Measurements from ENCODE around the gene CSRP3. TPM values are rescaled to one million over a fixed set of nuclear protein-coding genes. Genes with fewer than 3 reads are reported as not detected.

CSRP3 gene
- polyA plus RNA-seq, 2 of the 4 experiments (the other 2 are of a cell fraction) = not detected

- TF ChIP-seq RAD21 (conservative IDR thresholded peaks at IDR 0.05 in 1 of 2, IDR thresholded peaks at IDR 0.05 in 1 of 2) (no peak), HMGXB4 (CRISPR knock-in tag; IDR thresholded peaks at IDR 0.05; ENCODE audit: borderline replicate concordance) (no peak)
- Histone ChIP-seq H3K4me2 (no peak overlapping the region), H3K4me3 (no peak overlapping the region), H3K9me3 (no peaks in the 10 kb centered on the region), H3K4me1 (peaks cover 34% of the 10 kb centered on the region; the same call in 2 of the 3 replicates), H3K27ac (no peak overlapping the region)
- CTCF ChIA-PET = interaction anchor here (0.9 kb wide), 1 partner anchor 22 kb away, joined by 4 read pairs; no protein-coding TSS in a partner anchor
- WGBS (ENCODE audit: missing lambda C conversion rate) = 93% methylated on average over 8 of the region's 8 CpGs
- FAIRE-seq (no peak), ATAC-seq (no peak), DNase-seq (ENCODE audit: low read depth in 1 of 2, low spot score in 1 of 2) (no peak)
- POLR2A ChIA-PET = no interaction called here
Measured at GRCh38 chr11:19237381-19237780, 35.6 kb upstream of the CSRP3 start.

DNA sequence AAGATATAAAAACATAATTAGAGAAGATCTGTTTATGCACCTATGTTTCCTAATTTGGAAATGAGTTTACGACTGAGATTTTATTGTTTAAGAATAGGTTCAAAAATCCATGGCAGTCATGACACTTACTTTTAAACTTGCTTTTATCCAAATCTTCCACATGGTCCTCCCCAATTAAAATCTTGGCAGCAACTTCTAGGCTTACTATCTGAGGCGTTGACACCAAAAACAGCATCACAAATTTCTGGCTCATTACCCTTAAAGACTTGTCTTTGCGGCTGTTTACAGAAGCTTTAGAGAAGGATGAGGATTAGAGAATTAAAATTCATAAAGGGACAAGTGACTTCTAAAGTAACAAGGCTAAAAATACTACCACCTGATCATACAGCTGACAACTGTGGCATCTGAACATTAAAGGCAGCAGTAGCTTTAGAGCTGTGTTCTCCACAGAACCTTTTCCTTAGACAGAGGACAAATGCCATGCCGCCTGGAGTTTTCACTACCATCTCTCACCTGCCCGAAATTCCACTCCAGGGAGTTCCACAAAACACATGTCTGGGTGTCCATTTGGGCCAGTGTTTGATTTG is 32.5 kb upstream of the CSRP3 start:
- POLR2A ChIA-PET = no interaction called here
- WGBS (ENCODE audit: missing lambda C conversion rate) = 89% methylated on average over 5 of the region's 5 CpGs
- TF ChIP-seq CHD4 (IDR thresholded peaks at IDR 0.05; ENCODE audit: borderline replicate concordance) (no peak), MYC (IDR thresholded peaks at IDR 0.05; ENCODE audit: borderline replicate concordance, low read length) (no peak), CTCF (IDR thresholded peaks at IDR 0.05) (no peak), RARB (CRISPR knock-in tag; IDR thresholded peaks at IDR 0.05) (no peak), USF2 (IDR thresholded peaks at IDR 0.05) (no peak), ZFP36 (IDR thresholded peaks at IDR 0.05; ENCODE audit: borderline replicate concordance, partially characterized antibody) (no peak)

GRCh38 chr11:19232910-19233503 is 31.2 kb upstream of the CSRP3 start:
- 23% methylated on average over 6 of the region's 6 CpGs for WGBS (ENCODE audit: missing lambda C conversion rate)
- ChIA-PET CTCF (interaction anchor here (1.3 to 3.0 kb wide), 2 partner anchors 26 to 157 kb away, joined by 3 to 10 read pairs; no protein-coding TSS in a partner anchor), POLR2A (no interaction called here)
- peak; percentile 72 to 76; a peak in 5 of 6 replicates for ATAC-seq
- peak; percentile 31 to 37 for DNase-seq (ENCODE audit: low read depth in 1 of 2, low spot score in 1 of 2)
- H3K4me3 ChIP-seq = no peak overlapping the region
- H3K4me1 ChIP-seq = peaks cover 12% of the 10 kb centered on the region; the same call in 1 of the 3 replicates
- TF ChIP-seq JUNB (IDR thresholded peaks at IDR 0.05) (0 out of 2 replicates have a peak, but pooled peaks have one; percentile 15), ZNF302 (CRISPR knock-in tag; IDR thresholded peaks at IDR 0.05) (no peak), FOSL2 (IDR thresholded peaks at IDR 0.05) (no peak), FOSL2 (CRISPR knock-in tag; IDR thresholded peaks at IDR 0.05) (peak; percentile 28; the same call in 1 of the 2 replicates), MAFK (IDR thresholded peaks at IDR 0.05; ENCODE audit: partially characterized antibody) (no peak)
- FAIRE-seq = no peak
- H3K4me2 ChIP-seq = peak overlapping the region; percentile 53
- peak overlapping the region in 1 of 2 experiments; percentile 47; a peak in 1 of 6 replicates for H3K27ac ChIP-seq
- H3K9me3 ChIP-seq = no peaks in the 10 kb centered on the region

More for the DNA sequence above, 32.5 kb upstream of the CSRP3 start:
- Histone ChIP-seq H3K4me1 (peaks cover 23% of the 10 kb centered on the region; the same call in 2 of the 3 replicates), H3K9me3 (no peaks in the 10 kb centered on the region), H3K4me3 (no peak overlapping the region), H3K27ac (no peak overlapping the region), H3K4me2 (no peak overlapping the region)
- no peak for ATAC-seq
- CTCF ChIA-PET = interaction anchor here (0.6 to 3.0 kb wide), 4 partner anchors 12 to 35 kb away, joined by 3 to 10 read pairs (median 3); no protein-coding TSS in a partner anchor
- FAIRE-seq = no peak
- no peak for DNase-seq (ENCODE audit: low read depth in 1 of 2, low spot score in 1 of 2)
